Trophoblast cell (in vitro differentiated cells and primary cell): ENCODE data around the gene CFAP100.
A peak's percentile ranks its signal among the peaks of the same experiment; 100 is the strongest.

ENCODE experiments used
- DNase-seq, 2 donors: peaks; one replicate each; pipeline ENCODE4 v3.0.0-alpha.2; 2016
- H2AFZ ChIP-seq: 2 replicates; pipeline ENCODE4 v1.6.1; 2013; ENCODE audit warnings: low read length, moderate library complexity, mild to moderate bottlenecking; ENCODE audit not compliant: insufficient read depth, poor library complexity
- H2AK5ac ChIP-seq: 2 replicates; pipeline ENCODE4 v1.6.1; 2013; ENCODE audit warnings: mild to moderate bottlenecking, low read length
- H2BK120ac ChIP-seq: 2 replicates; pipeline ENCODE4 v1.6.1; 2013; ENCODE audit warnings: low read length, mild to moderate bottlenecking, moderate library complexity; ENCODE audit not compliant: insufficient read depth, poor library complexity
- H2BK12ac ChIP-seq: 2 replicates; pipeline ENCODE4 v1.6.1; 2013; ENCODE audit warnings: mild to moderate bottlenecking, low read length, moderate library complexity
- H2BK5ac ChIP-seq: 2 replicates; pipeline ENCODE4 v1.6.1; 2013; ENCODE audit warnings: low read length, low read depth, moderate library complexity, mild to moderate bottlenecking; ENCODE audit not compliant: poor library complexity
- H3K14ac ChIP-seq: 2 replicates; pipeline ENCODE4 v1.6.1; 2013; ENCODE audit warnings: mild to moderate bottlenecking, low read length
- H3K18ac ChIP-seq: 2 replicates; pipeline ENCODE4 v1.6.1; 2013; ENCODE audit warnings: mild to moderate bottlenecking, low read length
- H3K23ac ChIP-seq: 2 replicates; pipeline ENCODE4 v1.6.1; 2013; ENCODE audit warnings: low read length
- H3K27ac ChIP-seq: 2 replicates; pipeline ENCODE4 v1.5.1; 2013; ENCODE audit warnings: low read depth, mild to moderate bottlenecking, inconsistent platforms, low read length, moderate library complexity
- H3K27me3 ChIP-seq: 2 replicates; pipeline ENCODE4 v1.6.1; 2013; ENCODE audit warnings: inconsistent platforms, mild to moderate bottlenecking, low read length, moderate library complexity; ENCODE audit not compliant: insufficient read depth
- H3K36me3 ChIP-seq, 2 experiments: 1 replicate in 1 of 2; 2 replicates in 1 of 2; pipeline ENCODE4 v1.6.1; 2013; ENCODE audit warnings: low read length in 2 of 2, mild to moderate bottlenecking in 2 of 2, moderate library complexity in 1 of 2; ENCODE audit not compliant: insufficient read depth in 2 of 2, control insufficient read depth in 1 of 2
- H3K4ac ChIP-seq: 2 replicates; pipeline ENCODE4 v1.6.1; 2013; ENCODE audit warnings: low read depth, mild to moderate bottlenecking, low read length, moderate library complexity
- H3K4me1 ChIP-seq, 2 experiments: 1 replicate in 1 of 2; 2 replicates in 1 of 2; pipeline ENCODE4 v1.6.1; 2013; ENCODE audit warnings: low read length in 2 of 2, mild to moderate bottlenecking in 2 of 2, moderate library complexity in 1 of 2; ENCODE audit not compliant: insufficient read depth in 2 of 2, control insufficient read depth in 1 of 2
- H3K4me2 ChIP-seq: 2 replicates; pipeline ENCODE4 v1.6.1; 2013; ENCODE audit warnings: inconsistent platforms, mild to moderate bottlenecking, low read length, moderate library complexity
- H3K4me3 ChIP-seq: 2 replicates; pipeline ENCODE4 v1.5.1; 2013; ENCODE audit warnings: mild to moderate bottlenecking, low read depth, low read length, inconsistent platforms
- H3K79me1 ChIP-seq: one replicate; pipeline ENCODE4 v1.6.1; 2013; ENCODE audit warnings: low read length
- H3K79me2 ChIP-seq: 2 replicates; pipeline ENCODE4 v1.6.1; 2013; ENCODE audit warnings: low read length, mild to moderate bottlenecking; ENCODE audit not compliant: control insufficient read depth, insufficient read depth, poor library complexity
- H3K9ac ChIP-seq: 2 replicates; pipeline ENCODE4 v1.6.1; 2013; ENCODE audit warnings: mild to moderate bottlenecking, low read length
- H3K9me3 ChIP-seq: 2 replicates; pipeline ENCODE4 v1.6.1; 2013; ENCODE audit warnings: low read depth, mild to moderate bottlenecking, control low read depth, inconsistent platforms, low read length; ENCODE audit not compliant: insufficient read depth
- H4K12ac ChIP-seq: 2 replicates; pipeline ENCODE4 v1.6.1; 2013; ENCODE audit warnings: low read depth, mild to moderate bottlenecking, low read length, moderate library complexity
- H4K8ac ChIP-seq: 2 replicates; pipeline ENCODE4 v1.6.1; 2013; ENCODE audit warnings: low read depth, mild to moderate bottlenecking, low read length, moderate library complexity
- H4K91ac ChIP-seq: one replicate; pipeline ENCODE4 v1.6.1; 2013; ENCODE audit warnings: low read depth, mild to moderate bottlenecking, low read length, moderate library complexity
- WGBS: extraction: QIAGEN DNeasy Blood & Tissue Kit; methylation state at CpG from one replicate; pipeline ENCODE4 v1.1.7; 2013; ENCODE audit warnings: missing lambda C conversion rate; ENCODE audit not compliant: insufficient read length, insufficient coverage; ENCODE audit errors: extremely low coverage; 5-methylcytosine and 5-hydroxymethylcytosine counted together

The CFAP100 gene

DNA sequence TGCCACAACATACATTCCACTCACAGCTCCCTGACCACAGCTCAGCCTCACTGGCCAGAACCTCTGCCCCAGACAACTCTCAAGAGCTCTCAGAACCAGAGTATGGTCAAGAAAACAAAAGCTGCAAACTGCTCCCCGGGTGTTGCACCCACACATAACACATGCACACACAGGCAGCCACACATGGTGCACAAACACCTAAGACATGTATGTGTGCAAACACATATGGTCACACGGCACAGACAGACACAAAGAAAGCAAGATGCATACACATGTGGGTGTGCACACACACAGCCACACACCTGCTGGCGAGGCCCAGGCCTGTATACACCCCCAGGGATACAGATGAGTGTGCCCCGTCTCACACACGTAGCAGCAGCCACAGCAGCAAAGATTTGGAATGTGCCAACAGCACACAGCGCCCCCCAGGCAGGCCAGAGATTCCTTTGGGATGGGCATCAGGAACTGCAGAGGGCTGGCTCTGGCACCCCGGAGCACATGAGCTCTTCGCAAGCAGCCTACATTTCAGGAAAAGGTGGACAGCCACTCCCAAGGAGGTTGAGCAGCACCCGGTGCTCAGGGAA lies 44.1 kb upstream of the CFAP100 start:
- Histone ChIP-seq H2AFZ (no peak overlapping the region), H4K8ac (no peak overlapping the region), H3K27me3 (no peaks in the 10 kb centered on the region), H3K9me3 (peaks cover 2% of the 10 kb centered on the region), H3K23ac (no peak overlapping the region), H3K4me2 (no peak overlapping the region), H3K27ac (no peak overlapping the region), H4K91ac (no peak overlapping the region), H4K12ac (no peak overlapping the region), H3K79me2 (no peaks in the 10 kb centered on the region), H3K4me3 (no peak overlapping the region), H2AK5ac (no peak overlapping the region), H3K79me1 (no peaks in the 10 kb centered on the region), H2BK120ac (no peak overlapping the region), H3K4me1 (no peaks in the 10 kb centered on the region), H3K14ac (no peak overlapping the region), H3K18ac (no peak overlapping the region), H3K9ac (no peak overlapping the region), H2BK12ac (no peak overlapping the region), H2BK5ac (no peak overlapping the region), H3K4ac (no peak overlapping the region), H3K36me3 (peaks cover 0 to 2% of the 10 kb centered on the region in 2 experiments)
- no CpG with 5 or more reads among the region's 9 CpGs for WGBS
- no peak for DNase-seq

GRCh38 chr3:126351086-126351770 lies 43.5 kb upstream of the CFAP100 start:
- peaks cover 3% of the 10 kb centered on the region in 2 experiments for H3K4me1 ChIP-seq
- H4K91ac ChIP-seq, result no peak overlapping the region
- H4K8ac ChIP-seq, result no peak overlapping the region
- H3K9me3 ChIP-seq, result peaks cover 2% of the 10 kb centered on the region
- no peak overlapping the region for H3K18ac ChIP-seq
- H2BK5ac ChIP-seq, result no peak overlapping the region
- H3K9ac ChIP-seq, result no peak overlapping the region
- no peak overlapping the region for H3K4me2 ChIP-seq
- H3K79me1 ChIP-seq, result no peaks in the 10 kb centered on the region
- no peak overlapping the region for H2AFZ ChIP-seq
- H3K36me3 ChIP-seq, result peaks cover 0 to 2% of the 10 kb centered on the region in 2 experiments
- H3K4ac ChIP-seq, result no peak overlapping the region
- DNase-seq, result no peak
- no peak overlapping the region for H2AK5ac ChIP-seq
- no peak overlapping the region for H3K14ac ChIP-seq
- no peak overlapping the region for H2BK12ac ChIP-seq
- WGBS, result no CpG with 5 or more reads among the region's 10 CpGs
- no peak overlapping the region for H4K12ac ChIP-seq
- no peak overlapping the region for H3K23ac ChIP-seq
- H3K27ac ChIP-seq, result no peak overlapping the region
- no peaks in the 10 kb centered on the region for H3K79me2 ChIP-seq
- no peak overlapping the region for H3K4me3 ChIP-seq
- H3K27me3 ChIP-seq, result no peaks in the 10 kb centered on the region
- no peak overlapping the region for H2BK120ac ChIP-seq

- no peak overlapping the region for H3K23ac ChIP-seq
- H3K27ac ChIP-seq, result no peak overlapping the region
- DNase-seq, result no peak
- H2BK120ac ChIP-seq, result no peak overlapping the region
- H4K8ac ChIP-seq, result no peak overlapping the region
- peaks cover 7% of the 10 kb centered on the region in 2 experiments for H3K4me1 ChIP-seq
- no peak overlapping the region for H3K4me3 ChIP-seq
- no peak overlapping the region for H3K14ac ChIP-seq
- H3K18ac ChIP-seq, result no peak overlapping the region
- no peak overlapping the region for H3K4me2 ChIP-seq
- H3K27me3 ChIP-seq, result no peaks in the 10 kb centered on the region
- peaks cover 2% of the 10 kb centered on the region for H3K9me3 ChIP-seq
- H3K4ac ChIP-seq, result no peak overlapping the region
- no peak overlapping the region for H2BK5ac ChIP-seq
- peaks cover 0 to 2% of the 10 kb centered on the region in 2 experiments for H3K36me3 ChIP-seq
- WGBS, result no CpG with 5 or more reads among the region's 18 CpGs
- no peak overlapping the region for H2AK5ac ChIP-seq
- H3K79me1 ChIP-seq, result no peaks in the 10 kb centered on the region
- no peak overlapping the region for H4K91ac ChIP-seq
- H4K12ac ChIP-seq, result no peak overlapping the region
- no peak overlapping the region for H3K9ac ChIP-seq
- no peaks in the 10 kb centered on the region for H3K79me2 ChIP-seq
- H2BK12ac ChIP-seq, result no peak overlapping the region
- no peak overlapping the region for H2AFZ ChIP-seq
Measured at GRCh38 chr3:126351771-126352475, 42.8 kb upstream of the CFAP100 start.

GRCh38 chr3:126352476-126353454 lies 41.9 kb upstream of the CFAP100 start:
- H3K4me3 ChIP-seq, result no peak overlapping the region
- DNase-seq, result peak; percentile 42 to 50
- no peak overlapping the region for H3K27ac ChIP-seq
- no peak overlapping the region for H2AFZ ChIP-seq
- no peaks in the 10 kb centered on the region for H3K79me1 ChIP-seq
- H4K12ac ChIP-seq, result no peak overlapping the region
- no peaks in the 10 kb centered on the region for H3K27me3 ChIP-seq
- H3K9ac ChIP-seq, result no peak overlapping the region
- H3K18ac ChIP-seq, result no peak overlapping the region
- no peaks in the 10 kb centered on the region for H3K79me2 ChIP-seq
- H3K4me2 ChIP-seq, result no peak overlapping the region
- no peak overlapping the region for H2BK120ac ChIP-seq
- H3K4ac ChIP-seq, result no peak overlapping the region
- H2AK5ac ChIP-seq, result no peak overlapping the region
- no peak overlapping the region for H3K23ac ChIP-seq
- H2BK5ac ChIP-seq, result no peak overlapping the region
- no peak overlapping the region for H2BK12ac ChIP-seq
- no peak overlapping the region for H3K14ac ChIP-seq
- H4K91ac ChIP-seq, result no peak overlapping the region
- H3K9me3 ChIP-seq, result no peaks in the 10 kb centered on the region
- H3K4me1 ChIP-seq, result peaks cover 7% of the 10 kb centered on the region in 2 experiments
- no CpG with 5 or more reads among the region's 27 CpGs for WGBS
- H4K8ac ChIP-seq, result no peak overlapping the region
- H3K36me3 ChIP-seq, result peaks cover 0 to 2% of the 10 kb centered on the region in 2 experiments
